GM19351 (cell line): Measurements from ENCODE around the gene TUBGCP6.

ENCODE experiments used
- ATAC-seq: cut with Tn5 transposase; IDR thresholded peaks from one replicate; pipeline ENCODE4 v1.9.1; 2021; ENCODE audit warnings: mild to moderate bottlenecking, moderate library complexity; ENCODE audit not compliant: unreplicated experiment

TUBGCP6 gene, protein sequence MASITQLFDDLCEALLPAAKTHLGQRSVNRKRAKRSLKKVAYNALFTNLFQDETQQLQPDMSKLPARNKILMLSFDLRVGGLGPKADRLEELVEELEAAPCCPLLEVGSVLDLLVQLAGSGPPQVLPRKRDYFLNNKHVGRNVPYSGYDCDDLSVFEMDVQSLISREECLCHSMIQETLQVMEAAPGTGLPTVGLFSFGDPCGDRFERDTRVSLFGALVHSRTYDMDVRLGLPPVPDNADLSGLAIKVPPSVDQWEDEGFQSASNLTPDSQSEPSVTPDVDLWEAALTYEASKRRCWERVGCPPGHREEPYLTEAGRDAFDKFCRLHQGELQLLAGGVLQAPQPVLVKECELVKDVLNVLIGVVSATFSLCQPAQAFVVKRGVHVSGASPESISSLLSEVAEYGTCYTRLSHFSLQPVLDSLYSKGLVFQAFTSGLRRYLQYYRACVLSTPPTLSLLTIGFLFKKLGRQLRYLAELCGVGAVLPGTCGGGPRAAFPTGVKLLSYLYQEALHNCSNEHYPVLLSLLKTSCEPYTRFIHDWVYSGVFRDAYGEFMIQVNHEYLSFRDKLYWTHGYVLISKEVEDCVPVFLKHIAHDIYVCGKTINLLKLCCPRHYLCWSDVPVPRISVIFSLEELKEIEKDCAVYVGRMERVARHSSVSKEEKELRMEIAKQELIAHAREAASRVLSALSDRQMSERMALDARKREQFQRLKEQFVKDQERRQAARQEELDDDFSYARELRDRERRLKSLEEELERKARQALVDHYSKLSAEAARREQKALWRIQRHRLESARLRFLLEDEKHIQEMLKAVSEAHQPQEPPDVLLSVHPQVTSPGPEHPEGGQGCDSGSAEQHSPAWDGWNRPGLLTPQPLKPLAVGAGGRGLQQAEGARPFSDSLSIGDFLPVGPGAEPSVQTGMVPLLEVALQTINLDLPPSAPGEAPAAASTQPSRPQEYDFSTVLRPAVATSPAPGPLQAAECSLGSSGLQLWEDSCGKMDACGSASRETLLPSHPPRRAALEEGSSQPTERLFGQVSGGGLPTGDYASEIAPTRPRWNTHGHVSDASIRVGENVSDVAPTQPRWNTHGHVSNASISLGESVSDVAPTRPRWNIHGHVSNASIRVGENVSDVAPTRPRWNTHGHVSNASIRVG (N-terminal part only)

DNA sequence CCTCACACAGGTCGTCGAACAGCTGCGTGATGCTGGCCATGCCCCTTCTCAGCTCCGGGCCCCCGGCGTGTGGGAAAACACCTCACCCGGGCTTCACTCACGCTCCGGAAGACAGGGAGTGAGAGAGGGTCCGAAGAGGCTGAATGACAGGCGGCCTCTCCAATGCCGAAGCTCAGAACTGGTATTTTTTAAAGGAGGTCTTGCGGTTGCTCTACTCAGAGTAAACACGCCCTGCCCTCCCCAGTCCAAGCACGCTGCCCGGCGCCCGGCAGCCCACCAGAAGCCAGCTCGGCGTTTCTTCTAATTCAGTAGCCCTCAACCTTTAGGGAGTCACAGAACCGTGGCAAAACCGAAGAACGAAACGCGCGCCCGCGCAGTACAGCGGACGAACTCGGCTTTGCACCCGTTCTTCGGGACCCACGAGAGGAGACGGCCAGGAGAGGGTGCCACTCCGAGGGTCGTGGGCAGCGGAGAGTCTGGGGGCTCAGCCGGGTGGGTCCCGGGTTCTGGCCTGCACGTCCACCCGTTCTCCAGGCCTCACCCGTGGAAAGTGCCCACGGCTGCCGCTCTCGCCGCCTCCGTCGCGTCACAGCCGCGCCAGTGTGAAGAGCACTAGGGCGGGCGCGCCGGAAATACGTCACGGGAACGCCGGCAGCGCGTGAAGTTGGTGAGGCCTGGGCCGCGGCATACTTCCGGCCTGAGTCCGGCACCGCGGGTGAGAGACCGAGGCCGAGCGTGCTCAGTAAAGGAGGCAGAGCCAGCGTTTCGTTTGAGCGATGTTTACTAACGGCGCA, at the start of gene TUBGCP6:
Gene TUBGCP6 (minus strand): TSS at position 604 of the 794 bp plus-strand sequence. CDS start 564 bp downstream, at position 40.
- peak; percentile 55 for ATAC-seq

DNA sequence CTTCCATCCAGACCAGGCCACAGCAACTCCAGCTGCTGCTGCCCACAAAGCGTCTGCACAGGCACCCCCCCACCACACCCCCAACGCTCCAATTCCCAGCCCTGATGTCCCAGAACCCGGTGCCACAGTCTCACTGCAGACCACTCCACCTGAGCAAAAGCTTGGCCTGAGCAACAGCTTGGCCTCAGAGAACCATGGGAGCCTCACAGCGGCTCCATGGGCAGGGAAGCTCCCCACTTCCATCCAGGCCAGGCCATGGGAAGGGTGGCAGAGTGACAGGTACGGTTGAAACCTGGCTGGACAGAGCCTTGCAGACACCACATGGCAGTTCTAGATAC, 49.5 kb upstream of the TUBGCP6 start:
- no peak for ATAC-seq

DNA sequence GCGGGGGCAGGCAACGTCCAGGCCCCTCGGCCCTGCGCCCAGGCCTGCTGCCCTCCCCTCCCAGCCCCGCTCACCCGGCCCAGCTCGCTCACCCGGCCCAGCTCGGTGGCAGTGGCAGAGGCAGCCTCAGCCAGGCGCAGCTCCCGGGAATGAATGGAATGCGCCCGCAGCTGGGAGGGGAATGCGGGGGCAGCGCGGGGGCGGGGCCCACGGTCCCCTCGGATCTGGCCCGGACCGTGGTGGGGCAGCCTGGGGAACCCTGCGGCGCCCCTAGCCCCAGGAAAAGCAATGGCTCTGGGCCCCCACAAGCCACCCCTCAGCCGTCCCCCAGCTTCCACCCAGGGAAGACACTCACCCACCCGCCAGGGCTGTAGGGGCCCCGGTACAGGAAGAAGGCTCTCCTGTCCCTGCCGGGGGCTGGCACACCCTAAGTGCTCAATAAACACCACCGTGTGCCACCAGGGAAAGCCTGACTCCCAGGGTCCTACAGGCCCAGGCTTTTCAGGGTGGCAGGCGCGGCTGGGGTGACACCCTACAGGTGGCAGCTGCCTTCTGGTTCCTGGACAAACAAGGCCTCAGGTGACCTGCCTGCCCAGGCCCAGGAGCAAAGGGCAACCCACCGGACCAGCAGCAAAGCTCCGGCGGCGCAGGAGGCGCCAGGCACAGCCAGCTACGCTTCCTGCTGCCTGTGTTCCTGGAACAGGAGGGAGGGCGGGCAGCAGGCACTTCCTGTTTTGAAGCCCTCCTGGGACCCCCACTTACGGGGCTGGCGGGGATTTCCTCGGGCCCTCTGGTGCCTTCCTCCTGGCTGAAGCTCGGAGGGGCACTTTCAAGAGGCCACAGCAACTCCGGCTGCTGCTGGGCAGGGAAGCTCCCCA, 48.9 kb upstream of the TUBGCP6 start:
- ATAC-seq = no peak

DNA sequence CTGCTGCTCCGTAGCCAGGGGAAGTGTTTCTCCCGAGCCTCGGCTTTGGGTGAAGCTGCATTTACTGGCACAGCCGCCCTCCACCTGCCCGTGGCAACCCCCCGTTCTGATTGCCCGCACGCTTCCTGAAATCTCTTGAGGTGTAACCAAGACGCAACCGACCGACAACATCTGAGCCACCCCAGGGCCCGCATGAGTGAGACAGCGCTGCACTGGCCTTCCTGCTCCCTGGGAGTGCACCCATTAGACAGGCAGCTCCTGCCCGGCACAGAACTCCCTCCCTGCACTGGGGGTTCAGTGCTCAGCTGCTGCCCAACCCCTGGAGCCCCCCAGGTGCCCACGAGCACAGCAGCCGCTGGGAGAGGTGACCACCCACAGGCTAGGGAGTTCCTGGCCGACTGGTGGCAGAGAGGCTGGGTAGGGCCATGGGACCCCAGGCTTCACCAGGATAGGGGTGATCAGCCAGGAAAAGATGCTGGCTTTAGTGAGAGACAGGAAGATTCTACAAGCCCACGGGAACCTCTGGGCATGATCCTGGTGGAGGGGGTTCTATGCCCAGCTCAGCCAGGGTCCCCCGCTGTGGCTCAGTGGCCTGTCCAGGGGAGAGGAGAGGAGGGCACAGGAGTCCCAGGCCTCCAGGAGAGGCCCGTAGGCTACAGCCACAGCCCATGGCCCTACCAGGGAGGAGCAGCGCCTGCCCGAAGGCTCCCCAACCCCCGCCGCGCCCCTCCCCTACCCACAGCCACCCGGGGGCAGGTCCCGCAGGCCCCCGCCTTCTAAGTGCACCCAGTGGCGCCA, 48.0 kb upstream of the TUBGCP6 start:
- no peak for ATAC-seq

DNA sequence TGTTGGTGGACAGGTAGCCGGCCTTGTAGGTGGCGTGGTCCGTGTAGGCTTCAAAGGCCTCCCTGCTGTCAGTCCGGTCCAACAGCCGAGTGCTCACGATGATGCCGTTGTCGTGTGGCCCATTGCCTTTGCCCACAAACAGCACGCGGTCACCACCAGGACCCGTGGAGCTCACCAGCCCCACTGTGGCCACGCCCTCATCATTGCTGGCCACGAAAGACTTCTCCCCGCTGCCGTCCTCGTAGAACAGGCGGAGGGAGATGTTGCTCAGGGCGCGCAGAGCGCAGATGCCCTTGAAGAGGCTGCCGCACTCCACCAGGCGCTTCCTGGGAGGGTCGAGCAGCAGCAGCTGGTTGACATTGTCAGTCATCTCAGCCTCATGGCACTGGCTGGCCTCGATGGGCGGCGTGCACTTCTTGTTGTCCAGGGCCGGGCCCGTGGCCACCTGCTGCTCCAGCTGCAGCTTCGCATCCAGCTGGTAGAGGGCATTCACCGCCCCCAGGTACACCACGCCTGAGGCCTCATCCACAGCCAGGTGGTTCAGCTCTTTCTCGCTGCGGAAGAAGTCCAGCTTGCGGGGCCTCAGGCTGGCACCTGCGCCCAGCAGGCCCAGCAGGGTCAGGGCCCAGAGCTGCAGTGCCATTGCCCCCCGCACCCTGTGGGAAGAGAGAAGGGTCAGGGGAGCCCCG, 45.3 kb upstream of the TUBGCP6 start:
- no peak for ATAC-seq

DNA sequence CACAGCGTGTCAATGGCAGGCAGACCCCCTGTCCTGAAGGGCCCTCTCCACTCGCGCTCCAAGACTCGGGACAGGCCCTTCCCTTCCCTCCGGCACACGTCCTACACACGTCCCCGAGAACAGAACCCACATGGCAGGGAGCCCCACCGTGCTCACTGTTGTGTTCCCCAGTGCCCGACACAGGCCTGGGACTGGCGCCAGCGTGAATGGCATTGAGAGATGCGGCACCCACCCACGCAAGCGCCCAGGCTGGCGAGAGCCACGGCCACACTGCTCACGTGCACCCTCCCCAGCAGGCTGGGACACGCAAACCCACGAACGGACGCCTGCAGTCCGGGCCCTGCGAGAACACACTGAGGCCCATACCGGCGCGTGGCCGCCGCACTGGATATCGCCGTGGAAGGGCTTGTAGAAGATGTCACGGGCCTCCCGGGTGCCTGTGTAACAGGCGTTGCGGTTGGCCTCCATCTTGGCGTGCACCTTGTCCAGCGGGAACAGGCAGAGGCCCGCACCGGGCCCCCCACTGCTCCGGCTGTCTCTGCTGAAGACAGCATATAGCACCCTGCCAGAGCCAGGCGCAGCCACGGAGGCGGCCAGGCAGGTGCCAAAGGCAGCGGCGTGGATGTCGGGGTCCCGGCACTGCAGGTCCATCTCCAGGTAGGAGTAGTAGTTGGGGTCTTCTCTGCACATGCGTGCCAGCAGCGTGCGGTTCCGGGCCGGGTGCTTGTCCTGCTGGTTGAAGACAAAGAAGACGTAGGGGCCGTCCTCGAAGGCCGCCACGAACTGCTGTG, 44.5 kb upstream of the TUBGCP6 start:
- ATAC-seq = no peak

DNA sequence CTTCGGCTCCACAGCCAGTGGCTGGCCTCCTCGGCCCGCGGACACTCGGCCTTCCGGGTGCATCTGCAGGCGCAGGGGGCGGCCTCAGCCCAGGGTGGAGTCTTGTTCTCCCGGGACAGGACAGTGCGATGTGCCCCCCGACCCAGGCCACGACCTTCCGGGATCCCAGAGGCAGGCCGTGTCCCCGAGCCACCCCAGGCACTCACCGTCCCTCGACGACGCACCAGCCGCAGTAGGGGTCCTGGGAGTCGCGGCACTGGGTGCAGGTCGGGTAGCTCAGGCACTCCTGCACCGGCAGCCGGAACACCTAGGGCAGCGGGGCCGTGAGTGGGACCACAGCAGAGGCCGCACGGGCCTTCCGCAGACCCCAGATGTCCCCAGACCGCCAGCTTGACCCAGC, 42.9 kb upstream of the TUBGCP6 start:
- no peak for ATAC-seq

DNA sequence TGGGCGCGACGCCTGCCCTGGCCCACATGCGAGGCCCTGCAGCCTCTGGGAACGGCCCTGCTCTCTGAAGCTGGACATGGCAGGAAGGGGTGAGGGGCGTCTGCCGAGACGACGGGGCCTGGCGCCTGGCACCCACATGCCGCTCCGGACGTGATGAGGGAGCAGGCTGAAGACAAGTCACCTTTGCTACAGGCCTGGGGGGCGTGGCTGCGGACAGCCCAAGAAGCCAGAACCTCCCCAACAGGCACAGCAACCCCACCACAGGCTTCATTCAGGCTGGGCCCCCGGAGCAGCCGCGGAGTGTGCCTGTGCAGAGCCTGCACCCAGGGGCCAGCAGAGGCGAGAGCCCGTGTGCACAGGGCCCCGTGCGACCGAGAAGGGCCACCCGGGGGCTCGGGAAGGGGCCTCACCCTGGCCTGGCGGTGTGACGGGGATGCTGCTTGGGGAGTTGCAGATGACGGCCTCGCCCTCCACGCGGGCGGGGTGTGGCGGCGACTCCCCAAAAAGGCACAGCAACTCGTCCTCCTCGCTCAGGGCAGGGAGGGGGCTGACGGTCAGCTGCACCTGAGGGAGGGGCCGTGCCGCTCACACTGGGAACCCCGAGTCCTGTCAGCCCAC, 42.0 kb upstream of the TUBGCP6 start:
- no peak for ATAC-seq

DNA sequence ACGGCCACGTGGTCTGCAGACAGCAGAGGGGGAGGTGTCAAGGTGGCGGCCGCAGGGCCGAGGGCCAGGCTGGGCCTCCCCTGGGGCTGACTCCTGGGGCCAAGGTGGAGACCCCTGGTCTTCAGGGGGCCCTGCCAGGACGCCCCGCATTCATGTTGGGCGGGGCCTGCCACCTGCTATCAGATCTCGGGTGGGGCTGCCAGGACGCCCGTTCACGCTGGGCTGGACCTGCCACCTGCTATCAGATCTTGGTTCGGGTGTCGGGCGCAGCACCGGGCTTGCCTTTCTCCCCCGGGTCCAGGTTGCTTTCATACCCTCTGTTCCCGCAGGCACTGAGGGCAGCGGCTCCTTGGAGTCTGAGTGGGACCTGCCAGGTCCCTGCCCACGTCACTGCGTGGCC, 41.5 kb upstream of the TUBGCP6 start:
- no peak for ATAC-seq

DNA sequence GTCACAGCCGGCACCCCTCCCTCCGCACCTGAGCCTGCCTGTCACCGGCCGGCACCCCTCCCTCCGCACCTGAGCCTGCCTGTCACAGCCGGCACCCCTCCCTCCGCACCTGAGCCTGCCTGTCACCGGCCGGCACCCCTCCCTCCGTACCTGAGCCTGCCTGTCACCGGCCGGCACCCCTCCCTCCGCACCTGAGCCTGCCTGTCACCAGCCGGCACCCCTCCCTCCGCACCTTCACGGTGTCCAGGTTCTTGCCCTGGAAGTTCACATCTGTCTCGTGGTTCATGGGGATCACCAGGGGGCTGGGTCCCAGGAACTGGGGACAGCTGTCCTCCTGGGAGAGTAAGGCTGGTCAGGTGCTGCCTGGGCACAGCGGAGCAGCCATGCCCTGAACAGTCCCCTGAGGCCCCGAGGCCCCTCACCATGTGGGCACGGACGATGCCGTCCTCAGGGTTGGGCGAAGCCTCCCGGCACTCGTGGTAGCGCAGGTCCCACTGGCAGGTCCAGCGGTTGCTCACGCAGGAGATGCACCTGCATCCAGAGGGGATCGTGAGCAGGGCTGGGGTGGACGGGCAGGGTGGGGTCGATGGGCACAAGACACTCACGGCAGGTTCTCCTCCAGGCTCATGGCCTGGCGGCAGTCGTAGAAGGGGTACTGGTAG, 40.9 kb upstream of the TUBGCP6 start:
- ATAC-seq = no peak

DNA sequence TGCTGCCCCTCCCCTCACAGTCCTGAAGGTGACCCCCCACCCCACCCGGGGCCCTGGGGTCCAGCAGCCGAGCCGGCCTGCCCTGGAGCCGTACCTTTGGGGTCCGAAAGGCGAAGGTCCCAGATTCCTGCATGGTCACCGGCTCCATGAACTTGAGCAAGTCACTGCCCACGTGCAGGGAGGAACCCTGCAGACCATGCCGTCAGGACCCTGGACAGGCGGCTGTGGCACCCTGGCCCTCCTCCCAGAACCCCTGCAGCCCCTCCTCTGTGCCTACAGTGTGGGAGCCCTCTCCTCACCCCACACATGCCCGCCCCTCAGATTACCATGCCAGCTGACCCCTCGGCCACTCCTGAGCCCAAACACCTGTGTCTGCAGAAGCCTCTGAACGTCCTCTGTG, 39.7 kb upstream of the TUBGCP6 start:
- ATAC-seq = no peak

DNA sequence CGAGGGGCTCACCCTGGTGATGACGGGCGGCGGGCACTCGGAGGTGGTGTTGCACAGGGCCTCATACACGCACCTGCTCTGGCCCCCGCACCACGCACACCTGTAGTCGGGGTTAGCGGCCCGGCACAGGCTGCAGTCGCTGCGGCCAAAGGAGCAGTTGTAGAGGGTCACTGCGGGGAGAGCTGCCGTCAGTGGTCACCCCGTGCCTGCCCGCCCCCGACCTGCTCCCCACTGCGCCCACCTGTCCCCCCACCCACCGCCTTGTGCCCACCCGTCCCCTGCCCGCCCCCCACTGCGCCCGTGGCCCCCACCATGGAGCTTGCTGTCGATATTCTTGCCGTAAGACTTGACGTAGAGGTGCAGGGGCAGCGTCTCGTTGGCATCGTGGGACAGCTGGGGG, 39.0 kb upstream of the TUBGCP6 start:
- ATAC-seq = no peak

DNA sequence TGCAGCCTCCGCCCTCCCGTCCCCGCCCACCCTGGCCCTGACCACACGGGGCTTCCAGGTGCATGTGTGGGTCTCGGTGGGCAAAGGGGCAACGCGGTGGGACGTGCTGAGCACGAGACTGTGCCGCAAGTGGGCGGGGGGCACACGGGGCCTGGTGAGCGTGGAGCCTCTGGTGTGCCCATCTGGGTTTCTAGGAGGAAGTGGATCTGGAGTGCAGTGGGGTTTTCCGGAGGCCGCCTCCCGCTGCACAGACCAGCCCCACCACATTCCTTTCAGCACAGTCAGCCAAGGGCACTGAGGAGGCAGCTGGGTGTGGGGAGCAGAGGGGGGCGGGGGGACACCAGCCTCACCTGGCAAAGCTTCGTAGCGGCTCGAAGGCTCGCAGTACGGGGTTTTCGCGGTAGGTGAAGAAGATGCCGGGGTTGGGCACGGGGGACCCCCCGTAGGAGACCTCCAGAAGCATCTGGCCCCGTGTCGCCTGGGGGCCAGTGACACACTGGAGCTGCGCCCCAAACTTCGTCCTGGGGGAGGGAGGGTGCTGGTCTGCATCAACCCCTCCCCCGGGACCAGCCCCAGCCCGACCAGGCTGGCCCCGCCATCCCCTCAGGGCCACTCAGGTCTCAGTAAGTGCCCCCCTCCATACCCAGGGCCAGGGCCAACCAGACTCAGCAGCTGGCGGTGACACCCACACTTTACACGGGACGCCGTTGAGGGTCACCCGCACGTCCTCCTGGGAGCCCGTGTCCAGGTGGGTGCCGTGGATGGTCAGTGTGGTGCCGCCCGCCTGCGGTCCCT, 37.7 kb upstream of the TUBGCP6 start:
- ATAC-seq = no peak

DNA sequence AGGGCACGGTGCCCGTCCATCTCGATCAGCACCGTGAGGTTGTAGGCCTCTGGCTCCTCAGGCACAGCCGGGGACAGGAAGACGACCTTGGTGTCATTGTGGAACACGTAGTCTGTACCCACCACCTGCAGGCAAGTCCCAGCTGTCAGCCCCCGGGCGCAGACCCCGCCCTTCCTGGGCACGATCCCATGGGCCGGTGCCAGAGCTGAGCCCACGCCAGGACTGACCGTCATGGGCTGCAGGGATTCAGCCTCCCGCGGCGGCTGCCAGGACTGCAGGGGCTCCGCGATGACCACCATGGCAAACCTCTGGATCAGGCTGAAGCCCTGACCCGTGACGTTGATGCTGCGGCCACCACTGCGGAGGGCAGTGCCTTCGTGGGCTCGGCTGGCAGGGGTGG, 37.1 kb upstream of the TUBGCP6 start:
- no peak for ATAC-seq

DNA sequence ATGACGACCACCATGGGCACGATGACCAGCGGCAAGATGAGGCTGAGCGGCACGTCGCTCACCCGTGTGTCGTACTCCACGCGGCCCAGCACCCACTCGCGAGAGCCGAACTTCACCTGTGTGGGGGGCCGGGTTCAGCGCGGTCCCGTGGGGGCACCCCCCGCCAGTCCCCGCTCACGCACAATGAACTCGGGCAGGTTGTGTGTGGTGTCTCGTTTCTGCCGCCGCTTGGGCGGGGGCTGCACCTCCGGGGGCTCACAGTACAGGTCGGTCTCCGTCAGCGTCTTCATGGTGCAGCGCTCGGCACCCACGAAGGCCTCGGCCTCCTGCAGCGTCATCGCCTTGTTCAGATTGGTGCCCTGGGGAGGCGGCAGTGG, 36.5 kb upstream of the TUBGCP6 start:
- no peak for ATAC-seq
